Stimulated activated effector memory CD8-positive, alpha-beta T cell treated with anti-CD3 and anti-CD28 coated beads, Interleukin-12 subunit alpha, Interleukin-12 subunit beta, amount 100 ng/mL, for 72 hours (primary cell): ENCODE data around the gene AGBL4.

Experiments used
- ATAC-seq: fragments of 150-1000 bp; cut with Tn5 transposase; 2 replicates; pipeline ENCODE4 v1.10.0; 2021
- DNase-seq, 2 donors: peaks; one replicate each; pipeline ENCODE4 v3.0.0; 2021 to 2022; ENCODE audit warnings: low spot score in 2 of 2
- H3K27ac Mint-ChIP-seq: one replicate; pipeline ENCODE4 v1.8.0; 2022; ENCODE audit warnings: mild to moderate bottlenecking, mixed read lengths
- H3K36me3 Mint-ChIP-seq: one replicate; pipeline ENCODE4 v1.8.0; 2022; ENCODE audit warnings: mild to moderate bottlenecking, mixed read lengths
- H3K4me1 Mint-ChIP-seq: one replicate; pipeline ENCODE4 v1.8.0; 2022; ENCODE audit warnings: mixed read lengths
- H3K4me3 Mint-ChIP-seq: one replicate; pipeline ENCODE4 v1.8.0; 2022; ENCODE audit warnings: mild to moderate bottlenecking, mixed read lengths
- H3K9me3 Mint-ChIP-seq: one replicate; pipeline ENCODE4 v1.8.0; 2022; ENCODE audit warnings: mixed read lengths

The AGBL4 gene

GRCh38 chr1:49160677-49161076 is 863.1 kb downstream of the AGBL4 start:
- no peak for DNase-seq
- H3K27ac Mint-ChIP-seq: no peak overlapping the region
- H3K4me3 Mint-ChIP-seq: no peak overlapping the region
- peaks cover 7% of the 10 kb centered on the region for H3K9me3 Mint-ChIP-seq
- no peaks in the 10 kb centered on the region for H3K4me1 Mint-ChIP-seq
- H3K36me3 Mint-ChIP-seq: no peaks in the 10 kb centered on the region
- no peak for ATAC-seq

GRCh38 chr1:49136738-49137251 is 887.0 kb downstream of the AGBL4 start:
- no peak overlapping the region for H3K27ac Mint-ChIP-seq
- H3K4me1 Mint-ChIP-seq: no peaks in the 10 kb centered on the region
- DNase-seq (no peak), ATAC-seq (no peak)
- H3K9me3 Mint-ChIP-seq: peaks cover 13% of the 10 kb centered on the region
- H3K36me3 Mint-ChIP-seq: no peaks in the 10 kb centered on the region
- H3K4me3 Mint-ChIP-seq: no peak overlapping the region

GRCh38 chr1:49125746-49126145 is 898.0 kb downstream of the AGBL4 start:
- H3K36me3 Mint-ChIP-seq: no peaks in the 10 kb centered on the region
- no peak for ATAC-seq
- no peak for DNase-seq
- no peaks in the 10 kb centered on the region for H3K4me1 Mint-ChIP-seq
- peaks cover 7% of the 10 kb centered on the region for H3K9me3 Mint-ChIP-seq
- no peak overlapping the region for H3K4me3 Mint-ChIP-seq
- H3K27ac Mint-ChIP-seq: no peak overlapping the region

GRCh38 chr1:49111931-49112330 is 911.8 kb downstream of the AGBL4 start:
- peaks cover 6% of the 10 kb centered on the region for H3K9me3 Mint-ChIP-seq
- H3K4me3 Mint-ChIP-seq: no peak overlapping the region
- no peak overlapping the region for H3K27ac Mint-ChIP-seq
- H3K36me3 Mint-ChIP-seq: no peaks in the 10 kb centered on the region
- ATAC-seq (no peak), DNase-seq (no peak)
- no peaks in the 10 kb centered on the region for H3K4me1 Mint-ChIP-seq

- Mint-ChIP-seq H3K36me3 (no peaks in the 10 kb centered on the region), H3K27ac (no peak overlapping the region), H3K9me3 (peaks cover 6% of the 10 kb centered on the region), H3K4me1 (no peaks in the 10 kb centered on the region), H3K4me3 (no peak overlapping the region)
- DNase-seq (no peak), ATAC-seq (no peak)
Observed at GRCh38 chr1:49106445-49106844, 917.3 kb downstream of the AGBL4 start.

- Mint-ChIP-seq H3K9me3 (peaks cover 3% of the 10 kb centered on the region), H3K36me3 (no peaks in the 10 kb centered on the region), H3K4me1 (no peaks in the 10 kb centered on the region), H3K4me3 (no peak overlapping the region), H3K27ac (no peak overlapping the region)
- ATAC-seq: no peak
- no peak for DNase-seq
Observed at GRCh38 chr1:49104575-49104974, 919.2 kb downstream of the AGBL4 start.

DNA sequence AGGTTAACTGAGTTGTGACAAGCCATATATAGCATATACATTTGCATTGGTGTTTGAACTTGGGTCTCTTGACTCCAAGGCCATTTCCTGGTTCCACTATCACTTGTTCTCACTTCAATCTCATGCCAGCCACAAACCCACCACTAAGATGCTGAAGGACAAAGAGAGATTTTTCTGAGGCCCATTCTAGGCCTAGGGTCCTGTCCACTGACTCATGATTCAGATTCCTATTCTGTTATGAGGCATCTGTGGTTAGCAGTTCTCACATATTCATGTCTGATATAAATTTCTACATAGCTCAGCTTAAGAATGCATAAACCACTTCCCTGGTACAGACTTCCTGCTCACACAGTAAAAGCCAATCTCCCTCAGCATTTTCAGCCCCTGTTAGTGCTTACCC is 921.0 kb downstream of the AGBL4 start:
- Mint-ChIP-seq H3K36me3 (no peaks in the 10 kb centered on the region), H3K4me1 (no peaks in the 10 kb centered on the region), H3K9me3 (peaks cover 3% of the 10 kb centered on the region), H3K4me3 (no peak overlapping the region), H3K27ac (no peak overlapping the region)
- DNase-seq (peak in 1 of 2 donors; percentile 49), ATAC-seq (peak; percentile 87)

DNA sequence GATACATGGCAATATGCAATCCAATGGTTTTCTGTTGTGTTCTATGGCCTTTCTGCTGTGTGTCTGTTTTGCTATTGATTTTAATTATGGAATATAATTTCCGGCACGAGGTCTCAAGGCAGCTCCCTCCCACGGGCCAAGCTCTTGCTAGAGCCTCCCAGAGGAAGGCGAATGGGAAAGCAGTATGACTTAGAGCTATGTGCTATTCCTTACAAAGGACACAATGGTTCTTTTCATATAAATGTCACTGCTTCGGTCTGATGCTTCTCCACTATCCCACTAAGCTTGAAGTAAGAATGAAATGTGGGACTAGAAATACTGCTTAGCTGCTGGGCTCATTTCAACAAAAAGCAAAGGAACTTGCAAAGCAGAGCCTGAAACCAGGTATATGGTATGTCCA is 924.9 kb downstream of the AGBL4 start:
- DNase-seq: no peak
- no peak for ATAC-seq
- no peaks in the 10 kb centered on the region for H3K4me1 Mint-ChIP-seq
- peaks cover 3% of the 10 kb centered on the region for H3K9me3 Mint-ChIP-seq
- H3K36me3 Mint-ChIP-seq: no peaks in the 10 kb centered on the region
- H3K27ac Mint-ChIP-seq: no peak overlapping the region
- H3K4me3 Mint-ChIP-seq: no peak overlapping the region

GRCh38 chr1:49086327-49086726 is 937.4 kb downstream of the AGBL4 start:
- ATAC-seq: no peak
- DNase-seq: no peak
- peaks cover 11% of the 10 kb centered on the region for H3K9me3 Mint-ChIP-seq
- no peak overlapping the region for H3K27ac Mint-ChIP-seq
- H3K4me1 Mint-ChIP-seq: no peaks in the 10 kb centered on the region
- no peak overlapping the region for H3K4me3 Mint-ChIP-seq
- no peaks in the 10 kb centered on the region for H3K36me3 Mint-ChIP-seq

DNA sequence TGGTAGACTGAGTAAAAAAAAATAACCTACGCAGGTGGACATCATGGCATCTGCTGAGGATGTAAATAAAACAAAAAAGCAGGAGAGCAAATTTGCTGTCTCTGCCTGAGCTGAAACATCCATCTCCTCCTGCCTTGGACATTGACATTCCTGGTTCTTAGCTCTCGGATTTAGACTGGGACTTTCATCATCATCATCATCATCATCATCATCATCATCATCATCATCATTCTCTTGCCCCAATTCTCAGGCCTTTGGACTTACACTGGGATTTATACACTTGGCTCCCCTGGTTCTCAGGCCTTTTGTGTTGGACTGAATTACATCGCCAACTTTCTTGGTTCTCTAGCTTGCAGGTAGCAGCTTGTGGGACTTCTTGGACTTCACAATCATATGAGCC is 938.7 kb downstream of the AGBL4 start:
- Mint-ChIP-seq H3K36me3 (no peaks in the 10 kb centered on the region), H3K4me3 (no peak overlapping the region), H3K4me1 (no peaks in the 10 kb centered on the region), H3K27ac (no peak overlapping the region), H3K9me3 (peaks cover 11% of the 10 kb centered on the region)
- ATAC-seq: no peak
- DNase-seq: no peak

GRCh38 chr1:49060766-49061165 is 963.0 kb downstream of the AGBL4 start:
- Mint-ChIP-seq H3K27ac (no peak overlapping the region), H3K36me3 (no peaks in the 10 kb centered on the region), H3K4me3 (no peak overlapping the region), H3K4me1 (no peaks in the 10 kb centered on the region), H3K9me3 (peaks cover 3% of the 10 kb centered on the region)
- DNase-seq (no peak), ATAC-seq (no peak)

DNA sequence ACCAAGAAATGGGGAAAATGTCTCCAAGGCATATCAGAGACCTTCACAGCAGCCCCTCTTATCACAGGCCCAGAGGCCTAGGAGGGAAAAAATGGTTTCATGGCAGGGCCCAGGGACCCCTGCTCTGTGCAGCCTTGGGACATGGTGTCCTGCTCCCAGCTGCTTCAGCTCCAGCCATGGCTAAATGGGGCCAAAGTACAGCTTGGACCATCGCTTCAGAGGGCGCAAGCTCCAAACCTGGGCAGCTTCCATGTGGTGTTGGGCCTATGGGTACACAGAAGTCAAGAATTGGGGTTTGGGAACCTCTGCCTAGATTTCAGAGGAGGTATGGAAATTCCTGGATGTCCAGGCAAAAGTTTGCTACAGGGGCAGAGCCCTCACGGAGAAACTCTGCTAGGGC is 964.7 kb downstream of the AGBL4 start:
- no peak for DNase-seq
- H3K9me3 Mint-ChIP-seq: peaks cover 3% of the 10 kb centered on the region
- no peak overlapping the region for H3K27ac Mint-ChIP-seq
- no peaks in the 10 kb centered on the region for H3K4me1 Mint-ChIP-seq
- no peaks in the 10 kb centered on the region for H3K36me3 Mint-ChIP-seq
- no peak for ATAC-seq
- no peak overlapping the region for H3K4me3 Mint-ChIP-seq

- Mint-ChIP-seq H3K9me3 (peaks cover 8% of the 10 kb centered on the region), H3K4me1 (no peaks in the 10 kb centered on the region)
Observed at GRCh38 chr1:49052102-49052501, 971.7 kb downstream of the AGBL4 start.

GRCh38 chr1:49051647-49052046 is 972.1 kb downstream of the AGBL4 start:
- Mint-ChIP-seq H3K27ac (no peak overlapping the region), H3K4me1 (no peaks in the 10 kb centered on the region), H3K36me3 (no peaks in the 10 kb centered on the region), H3K9me3 (peaks cover 8% of the 10 kb centered on the region), H3K4me3 (no peak overlapping the region)
- no peak for DNase-seq
- no peak for ATAC-seq

More at GRCh38 chr1:49052102-49052501, 971.7 kb downstream of the AGBL4 start:
- no peak for DNase-seq
- Mint-ChIP-seq H3K27ac (no peak overlapping the region), H3K4me3 (no peak overlapping the region), H3K36me3 (no peaks in the 10 kb centered on the region)
- ATAC-seq: no peak

- Mint-ChIP-seq H3K4me1 (no peaks in the 10 kb centered on the region), H3K36me3 (no peaks in the 10 kb centered on the region), H3K9me3 (peaks cover 8% of the 10 kb centered on the region), H3K27ac (no peak overlapping the region), H3K4me3 (no peak overlapping the region)
- no peak for ATAC-seq
- no peak for DNase-seq
Observed at GRCh38 chr1:49050041-49050440, 973.7 kb downstream of the AGBL4 start.

GRCh38 chr1:49048188-49048587 is 975.6 kb downstream of the AGBL4 start:
- ATAC-seq: no peak
- H3K4me3 Mint-ChIP-seq: no peak overlapping the region
- peaks cover 7% of the 10 kb centered on the region for H3K9me3 Mint-ChIP-seq
- DNase-seq: no peak
- H3K4me1 Mint-ChIP-seq: no peaks in the 10 kb centered on the region
- H3K36me3 Mint-ChIP-seq: no peaks in the 10 kb centered on the region
- H3K27ac Mint-ChIP-seq: no peak overlapping the region

GRCh38 chr1:49046305-49046704 is 977.4 kb downstream of the AGBL4 start:
- no peak for ATAC-seq
- Mint-ChIP-seq H3K4me3 (no peak overlapping the region), H3K36me3 (no peaks in the 10 kb centered on the region), H3K4me1 (no peaks in the 10 kb centered on the region), H3K27ac (no peak overlapping the region), H3K9me3 (peaks cover 3% of the 10 kb centered on the region)
- no peak for DNase-seq
